CD4-positive, alpha-beta T cell treated with Interleukin-6 at 100 ng/mL for 8 hours (primary cell): ENCODE measurements around the gene MRPS6.

ENCODE experiments used
- DNase-seq: peaks from one replicate; pipeline ENCODE4 v3.0.0-alpha.2; 2020; ENCODE audit warnings: mixed read lengths, low spot score

MRPS6 gene

GRCh38 chr21:34132926-34133325 is 59.5 kb downstream of the MRPS6 start:
- no peak for DNase-seq

GRCh38 chr21:34133392-34133791 is 60.0 kb downstream of the MRPS6 start:
- DNase-seq = no peak

GRCh38 chr21:34133802-34134201 is 60.4 kb downstream of the MRPS6 start:
- no peak for DNase-seq

- DNase-seq = no peak
Observed at GRCh38 chr21:34135330-34135729, 62.0 kb downstream of the MRPS6 start.

GRCh38 chr21:34141373-34141772 is 68.0 kb downstream of the MRPS6 start:
- DNase-seq = no peak

- DNase-seq = no peak
Observed at GRCh38 chr21:34143685-34144182, 70.4 kb downstream of the MRPS6 start.

GRCh38 chr21:34144224-34144623 is 70.8 kb downstream of the MRPS6 start:
- DNase-seq = no peak

GRCh38 chr21:34147792-34148418 is 74.5 kb downstream of the MRPS6 start:
- DNase-seq = no peak

GRCh38 chr21:34148419-34148804 is 75.0 kb downstream of the MRPS6 start:
- no peak for DNase-seq

- DNase-seq = no peak
Observed at GRCh38 chr21:34148826-34149558, 75.6 kb downstream of the MRPS6 start.

- DNase-seq = no peak
Observed at GRCh38 chr21:34152500-34152899, 79.1 kb downstream of the MRPS6 start.

GRCh38 chr21:34154878-34155277 is 81.5 kb downstream of the MRPS6 start:
- DNase-seq = peak; percentile 5

- DNase-seq = no peak
Observed at GRCh38 chr21:34156957-34157356, 83.6 kb downstream of the MRPS6 start.

- DNase-seq = no peak
Observed at GRCh38 chr21:34157521-34157920, 84.1 kb downstream of the MRPS6 start.

GRCh38 chr21:34158866-34159835 is 85.8 kb downstream of the MRPS6 start:
- no peak for DNase-seq

GRCh38 chr21:34166468-34166867 is 93.1 kb downstream of the MRPS6 start:
- DNase-seq = no peak

- DNase-seq = no peak
Observed at GRCh38 chr21:34170886-34171285, 97.5 kb downstream of the MRPS6 start.

GRCh38 chr21:34174470-34174869 is 101.1 kb downstream of the MRPS6 start:
- no peak for DNase-seq

- DNase-seq = no peak
Observed at GRCh38 chr21:34176448-34176847, 103.1 kb downstream of the MRPS6 start.

- no peak for DNase-seq
Observed at GRCh38 chr21:34177919-34178567, 104.7 kb downstream of the MRPS6 start.

GRCh38 chr21:34179204-34179935 is 106.0 kb downstream of the MRPS6 start:
- no peak for DNase-seq
